ENCODE data around the gene SHOC1.
"Not testable (repeated sequence)": the region's sequence is repeated elsewhere in the genome, so short reads cannot be mapped to it uniquely, and the experiment has no call there.

SHOC1 gene

GRCh38 chr9:111805262-111805661, 10.5 kb upstream of the SHOC1 start:
- H3K9me3 ChIP-seq (ENCODE audit: low read length) = no peaks in the 10 kb centered on the region
- H3K4me1 ChIP-seq (ENCODE audit: insufficient read depth, low read length) = no peaks in the 10 kb centered on the region
- H3K27me3 ChIP-seq (ENCODE audit: control insufficient read depth in 1 of 2, insufficient read depth in 2 of 2, low read length in 2 of 2) = no peaks in the 10 kb centered on the region
- H3K4me3 ChIP-seq (ENCODE audit: low read depth in 1 of 2, low read length in 2 of 2) = no peak overlapping the region
- no peaks in the 10 kb centered on the region for H3K36me3 ChIP-seq (ENCODE audit: insufficient read depth, low read length)
- H3K9ac ChIP-seq (ENCODE audit: low read length) = no peak overlapping the region
- H3K27ac ChIP-seq (ENCODE audit: low read depth, low read length) = no peak overlapping the region

GRCh38 chr9:111804636-111805035, 9.9 kb upstream of the SHOC1 start:
- Histone ChIP-seq H3K9ac (ENCODE audit: low read length) (no peak overlapping the region), H3K27ac (ENCODE audit: low read depth, low read length) (no peak overlapping the region), H3K27me3 (ENCODE audit: control insufficient read depth in 1 of 2, insufficient read depth in 2 of 2, low read length in 2 of 2) (no peaks in the 10 kb centered on the region), H3K9me3 (ENCODE audit: low read length) (no peaks in the 10 kb centered on the region), H3K36me3 (ENCODE audit: insufficient read depth, low read length) (no peaks in the 10 kb centered on the region), H3K4me3 (ENCODE audit: low read depth in 1 of 2, low read length in 2 of 2) (no peak overlapping the region), H3K4me1 (ENCODE audit: insufficient read depth, low read length) (no peaks in the 10 kb centered on the region)

DNA sequence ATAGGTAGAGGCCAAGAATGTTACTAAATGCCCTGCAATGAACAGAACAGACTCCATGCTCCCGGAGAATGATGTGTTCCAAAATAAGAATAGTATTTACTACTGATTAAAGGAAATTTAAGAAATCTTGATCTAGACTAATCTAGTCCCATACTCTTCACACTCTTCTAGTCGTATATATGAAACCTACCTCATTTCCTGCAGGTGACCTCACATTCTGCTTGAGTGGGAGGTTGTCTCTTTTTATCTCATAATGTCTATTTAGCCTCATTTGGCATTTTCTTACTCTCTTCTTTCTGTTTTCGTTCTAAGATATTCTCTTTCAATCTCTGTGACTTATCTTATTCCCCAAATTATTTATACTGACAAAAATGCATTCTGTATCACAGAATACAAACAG, 9.2 kb upstream of the SHOC1 start:
- no peaks in the 10 kb centered on the region for H3K4me1 ChIP-seq (ENCODE audit: insufficient read depth, low read length)
- H3K27me3 ChIP-seq (ENCODE audit: control insufficient read depth in 1 of 2, insufficient read depth in 2 of 2, low read length in 2 of 2) = no peaks in the 10 kb centered on the region
- H3K27ac ChIP-seq (ENCODE audit: low read depth, low read length) = no peak overlapping the region
- no peaks in the 10 kb centered on the region for H3K9me3 ChIP-seq (ENCODE audit: low read length)
- H3K4me3 ChIP-seq (ENCODE audit: low read depth in 1 of 2, low read length in 2 of 2) = no peak overlapping the region
- H3K9ac ChIP-seq (ENCODE audit: low read length) = no peak overlapping the region
- H3K36me3 ChIP-seq (ENCODE audit: insufficient read depth, low read length) = no peaks in the 10 kb centered on the region

DNA sequence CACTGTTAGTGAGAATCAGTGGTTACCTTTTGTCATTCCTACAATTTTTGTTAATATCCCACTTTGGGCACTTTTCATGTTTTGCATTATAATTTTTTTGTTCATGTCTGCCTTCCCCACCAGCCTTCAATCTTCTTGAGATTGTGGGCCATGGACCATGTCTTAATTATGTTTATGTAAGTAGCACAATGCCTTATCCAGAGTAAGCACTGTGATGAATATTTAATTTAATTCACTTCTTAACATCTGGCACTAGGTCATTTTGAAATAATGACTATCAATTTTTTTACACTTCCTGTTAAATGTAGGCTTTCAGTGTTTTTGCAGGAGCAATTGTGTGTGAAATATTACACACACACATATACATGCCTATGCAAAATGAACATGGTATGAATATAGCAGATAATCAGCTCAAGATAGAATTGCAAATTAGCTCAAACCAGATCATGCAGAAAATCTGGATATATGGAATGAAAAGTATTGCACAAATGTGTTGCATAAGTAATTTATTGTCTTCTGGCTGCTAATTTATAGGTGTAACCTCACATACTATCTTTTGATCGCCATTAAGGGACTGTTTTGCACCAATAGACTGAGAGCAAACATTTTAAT, 5.3 kb upstream of the SHOC1 start:
- Histone ChIP-seq H3K9ac (ENCODE audit: low read length) (no peak overlapping the region), H3K36me3 (ENCODE audit: insufficient read depth, low read length) (no peaks in the 10 kb centered on the region), H3K27me3 (ENCODE audit: control insufficient read depth in 1 of 2, insufficient read depth in 2 of 2, low read length in 2 of 2) (no peaks in the 10 kb centered on the region), H3K27ac (ENCODE audit: low read depth, low read length) (no peak overlapping the region), H3K9me3 (ENCODE audit: low read length) (no peaks in the 10 kb centered on the region), H3K4me3 (ENCODE audit: low read depth in 1 of 2, low read length in 2 of 2) (no peak overlapping the region), H3K4me1 (ENCODE audit: insufficient read depth, low read length) (no peaks in the 10 kb centered on the region)

DNA sequence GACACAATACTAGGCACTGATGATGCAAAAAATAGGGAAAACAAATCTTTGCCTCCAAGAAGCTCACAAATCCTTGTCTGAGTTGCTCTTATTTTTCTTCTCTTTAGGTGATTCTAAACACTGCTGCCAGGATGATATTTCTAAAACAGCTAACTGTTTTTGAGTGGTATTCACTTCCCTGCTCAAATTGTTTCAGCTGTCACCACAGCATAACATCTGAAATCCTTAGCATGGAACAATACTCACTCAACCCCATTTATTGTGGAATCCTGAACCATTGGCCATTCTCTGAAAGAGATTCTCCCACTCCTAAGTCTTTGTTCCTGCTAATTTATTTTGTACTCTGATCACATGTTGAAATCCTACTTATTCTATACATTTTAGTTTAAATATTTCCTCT, 4.8 kb upstream of the SHOC1 start:
- no peaks in the 10 kb centered on the region for H3K27me3 ChIP-seq (ENCODE audit: control insufficient read depth in 1 of 2, insufficient read depth in 2 of 2, low read length in 2 of 2)

GRCh38 chr9:111798786-111799185, 4.0 kb upstream of the SHOC1 start:
- Histone ChIP-seq H3K4me3 (ENCODE audit: low read depth in 1 of 2, low read length in 2 of 2) (no peak overlapping the region), H3K27me3 (ENCODE audit: control insufficient read depth in 1 of 2, insufficient read depth in 2 of 2, low read length in 2 of 2) (no peaks in the 10 kb centered on the region), H3K9me3 (ENCODE audit: low read length) (no peaks in the 10 kb centered on the region), H3K9ac (ENCODE audit: low read length) (no peak overlapping the region), H3K4me1 (ENCODE audit: insufficient read depth, low read length) (no peaks in the 10 kb centered on the region), H3K36me3 (ENCODE audit: insufficient read depth, low read length) (no peaks in the 10 kb centered on the region), H3K27ac (ENCODE audit: low read depth, low read length) (no peak overlapping the region)

More for the DNA sequence above, 4.8 kb upstream of the SHOC1 start:
- Histone ChIP-seq H3K4me3 (ENCODE audit: low read depth in 1 of 2, low read length in 2 of 2) (no peak overlapping the region), H3K27ac (ENCODE audit: low read depth, low read length) (no peak overlapping the region), H3K4me1 (ENCODE audit: insufficient read depth, low read length) (no peaks in the 10 kb centered on the region), H3K36me3 (ENCODE audit: insufficient read depth, low read length) (no peaks in the 10 kb centered on the region), H3K9me3 (ENCODE audit: low read length) (no peaks in the 10 kb centered on the region), H3K9ac (ENCODE audit: low read length) (no peak overlapping the region)

- Histone ChIP-seq H3K4me1 (ENCODE audit: insufficient read depth, low read length) (no peaks in the 10 kb centered on the region), H3K9ac (ENCODE audit: low read length) (no peak overlapping the region), H3K4me3 (ENCODE audit: low read depth in 1 of 2, low read length in 2 of 2) (no peak overlapping the region)
Measured at GRCh38 chr9:111795557-111795839, 761 bp upstream of the SHOC1 start.

GRCh38 chr9:111791821-111792220, 2.9 kb downstream of the SHOC1 start:
- H3K4me1 ChIP-seq (ENCODE audit: insufficient read depth, low read length); H3K9me3 ChIP-seq (ENCODE audit: low read length); H3K27ac ChIP-seq (ENCODE audit: low read depth, low read length); H3K4me3 ChIP-seq (ENCODE audit: low read depth in 1 of 2, low read length in 2 of 2); H3K27me3 ChIP-seq (ENCODE audit: control insufficient read depth in 1 of 2, insufficient read depth in 2 of 2, low read length in 2 of 2); H3K9ac ChIP-seq (ENCODE audit: low read length); H3K36me3 ChIP-seq (ENCODE audit: insufficient read depth, low read length): not testable (repeated sequence)

More at GRCh38 chr9:111795557-111795839, 761 bp upstream of the SHOC1 start:
- Histone ChIP-seq H3K9me3 (ENCODE audit: low read length) (no peaks in the 10 kb centered on the region), H3K27ac (ENCODE audit: low read depth, low read length) (no peak overlapping the region), H3K36me3 (ENCODE audit: insufficient read depth, low read length) (no peaks in the 10 kb centered on the region), H3K27me3 (ENCODE audit: control insufficient read depth in 1 of 2, insufficient read depth in 2 of 2, low read length in 2 of 2) (no peaks in the 10 kb centered on the region)

GRCh38 chr9:111789881-111790280, 4.9 kb downstream of the SHOC1 start:
- Histone ChIP-seq H3K9me3 (ENCODE audit: low read length) (no peaks in the 10 kb centered on the region), H3K4me3 (ENCODE audit: low read depth in 1 of 2, low read length in 2 of 2) (no peak overlapping the region), H3K4me1 (ENCODE audit: insufficient read depth, low read length) (no peaks in the 10 kb centered on the region), H3K36me3 (ENCODE audit: insufficient read depth, low read length) (no peaks in the 10 kb centered on the region), H3K27ac (ENCODE audit: low read depth, low read length) (no peak overlapping the region), H3K27me3 (ENCODE audit: control insufficient read depth in 1 of 2, insufficient read depth in 2 of 2, low read length in 2 of 2) (no peaks in the 10 kb centered on the region), H3K9ac (ENCODE audit: low read length) (no peak overlapping the region)

DNA sequence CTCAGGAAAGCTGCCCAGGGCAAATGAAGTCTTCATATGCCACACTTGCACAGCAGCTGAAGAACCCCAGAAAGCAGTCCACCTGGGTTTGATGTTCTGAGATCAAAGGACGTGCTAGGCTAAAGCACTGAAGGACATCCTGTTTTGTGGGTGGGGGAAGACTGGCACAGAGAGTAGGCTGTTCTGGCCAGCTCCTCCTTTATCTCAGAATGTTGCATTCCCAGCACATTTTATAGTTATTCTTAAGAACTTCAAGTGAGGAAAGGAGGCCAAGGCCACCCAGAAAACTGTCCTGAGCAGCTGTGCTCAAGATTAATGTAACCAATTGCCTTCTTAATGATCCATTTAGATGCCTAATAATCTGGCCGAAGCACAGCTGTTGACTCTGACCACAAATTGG, 10.9 kb downstream of the SHOC1 start:
- Histone ChIP-seq H3K27me3 (ENCODE audit: control insufficient read depth in 1 of 2, insufficient read depth in 2 of 2, low read length in 2 of 2) (no peaks in the 10 kb centered on the region), H3K36me3 (ENCODE audit: insufficient read depth, low read length) (no peaks in the 10 kb centered on the region), H3K9me3 (ENCODE audit: low read length) (no peaks in the 10 kb centered on the region), H3K9ac (ENCODE audit: low read length) (no peak overlapping the region), H3K4me1 (ENCODE audit: insufficient read depth, low read length) (no peaks in the 10 kb centered on the region), H3K4me3 (ENCODE audit: low read depth in 1 of 2, low read length in 2 of 2) (no peak overlapping the region), H3K27ac (ENCODE audit: low read depth, low read length) (no peak overlapping the region)

DNA sequence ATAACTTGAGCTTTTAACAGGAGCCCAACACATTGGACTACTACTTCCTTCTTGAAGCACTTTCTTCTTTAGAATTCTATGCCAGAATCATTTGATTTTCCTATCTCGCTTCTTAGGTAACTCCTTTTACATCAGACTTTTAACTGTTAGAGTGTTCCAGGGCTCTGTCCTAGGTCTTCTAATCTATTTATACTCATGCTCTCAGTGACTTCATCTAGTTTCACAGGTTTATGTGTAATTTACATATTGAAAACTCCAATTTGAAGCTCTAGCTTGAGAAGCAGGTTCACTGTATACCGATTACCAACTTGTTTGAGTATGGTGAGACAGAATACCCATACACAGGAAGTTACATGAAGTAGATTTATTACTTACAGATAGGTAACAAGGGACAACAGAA, 11.3 kb downstream of the SHOC1 start:
- Histone ChIP-seq H3K4me3 (ENCODE audit: low read depth in 1 of 2, low read length in 2 of 2) (no peak overlapping the region), H3K9me3 (ENCODE audit: low read length) (no peaks in the 10 kb centered on the region), H3K27ac (ENCODE audit: low read depth, low read length) (no peak overlapping the region), H3K36me3 (ENCODE audit: insufficient read depth, low read length) (no peaks in the 10 kb centered on the region), H3K9ac (ENCODE audit: low read length) (no peak overlapping the region), H3K27me3 (ENCODE audit: control insufficient read depth in 1 of 2, insufficient read depth in 2 of 2, low read length in 2 of 2) (no peaks in the 10 kb centered on the region), H3K4me1 (ENCODE audit: insufficient read depth, low read length) (no peaks in the 10 kb centered on the region)

- H3K27me3 ChIP-seq (ENCODE audit: control insufficient read depth in 1 of 2, insufficient read depth in 2 of 2, low read length in 2 of 2) = no peaks in the 10 kb centered on the region
- H3K36me3 ChIP-seq (ENCODE audit: insufficient read depth, low read length) = no peaks in the 10 kb centered on the region
- H3K27ac ChIP-seq (ENCODE audit: low read depth, low read length) = no peak overlapping the region
- H3K4me1 ChIP-seq (ENCODE audit: insufficient read depth, low read length) = no peaks in the 10 kb centered on the region
- H3K9ac ChIP-seq (ENCODE audit: low read length) = no peak overlapping the region
- no peaks in the 10 kb centered on the region for H3K9me3 ChIP-seq (ENCODE audit: low read length)
- no peak overlapping the region for H3K4me3 ChIP-seq (ENCODE audit: low read depth in 1 of 2, low read length in 2 of 2)
Measured at GRCh38 chr9:111766066-111766465, 28.7 kb downstream of the SHOC1 start.

Data from muscle layer of colon (tissue), 2 donors.